GM12874 (cell line): ENCODE results near the gene ZNF592.

Experiments used
- TF ChIP-seq, protein P1 (sequence below): IDR thresholded peaks from 2 replicates; pipeline ENCODE4 v1.5.1; 2011; ENCODE audit warnings: low read depth, mild to moderate bottlenecking, control low read depth, low read length, moderate library complexity; ENCODE audit not compliant: insufficient read depth

Gene ZNF592

DNA sequence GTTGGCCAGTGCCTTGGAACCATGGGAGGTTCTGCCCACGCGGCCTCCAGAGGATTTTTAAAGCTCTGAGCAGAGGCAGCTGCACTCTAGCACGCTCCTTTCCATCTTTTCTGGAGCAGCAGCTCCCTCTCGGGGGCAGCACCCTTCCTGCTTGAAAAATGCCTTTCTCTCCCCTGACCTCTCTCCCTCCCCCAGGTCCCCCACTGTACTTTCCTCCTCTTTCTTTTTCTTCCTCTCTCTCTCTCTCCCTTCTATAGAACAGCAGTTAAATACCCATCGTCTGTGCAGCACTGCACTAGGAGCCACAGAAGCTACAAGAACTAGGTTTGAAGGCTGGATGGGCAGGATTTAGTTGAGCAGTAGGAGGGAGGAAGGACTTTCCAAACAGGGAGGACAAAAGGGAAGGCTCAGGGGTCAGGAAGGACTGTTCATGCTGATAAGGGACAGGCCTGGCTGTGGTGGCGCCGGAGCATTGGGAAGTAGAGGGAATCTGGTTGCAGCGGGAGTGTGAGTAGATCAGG lies 73.2 kb downstream of the ZNF592 start:
- TF ChIP-seq, protein P1, sequence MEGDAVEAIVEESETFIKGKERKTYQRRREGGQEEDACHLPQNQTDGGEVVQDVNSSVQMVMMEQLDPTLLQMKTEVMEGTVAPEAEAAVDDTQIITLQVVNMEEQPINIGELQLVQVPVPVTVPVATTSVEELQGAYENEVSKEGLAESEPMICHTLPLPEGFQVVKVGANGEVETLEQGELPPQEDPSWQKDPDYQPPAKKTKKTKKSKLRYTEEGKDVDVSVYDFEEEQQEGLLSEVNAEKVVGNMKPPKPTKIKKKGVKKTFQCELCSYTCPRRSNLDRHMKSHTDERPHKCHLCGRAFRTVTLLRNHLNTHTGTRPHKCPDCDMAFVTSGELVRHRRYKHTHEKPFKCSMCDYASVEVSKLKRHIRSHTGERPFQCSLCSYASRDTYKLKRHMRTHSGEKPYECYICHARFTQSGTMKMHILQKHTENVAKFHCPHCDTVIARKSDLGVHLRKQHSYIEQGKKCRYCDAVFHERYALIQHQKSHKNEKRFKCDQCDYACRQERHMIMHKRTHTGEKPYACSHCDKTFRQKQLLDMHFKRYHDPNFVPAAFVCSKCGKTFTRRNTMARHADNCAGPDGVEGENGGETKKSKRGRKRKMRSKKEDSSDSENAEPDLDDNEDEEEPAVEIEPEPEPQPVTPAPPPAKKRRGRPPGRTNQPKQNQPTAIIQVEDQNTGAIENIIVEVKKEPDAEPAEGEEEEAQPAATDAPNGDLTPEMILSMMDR, result no peak

DNA sequence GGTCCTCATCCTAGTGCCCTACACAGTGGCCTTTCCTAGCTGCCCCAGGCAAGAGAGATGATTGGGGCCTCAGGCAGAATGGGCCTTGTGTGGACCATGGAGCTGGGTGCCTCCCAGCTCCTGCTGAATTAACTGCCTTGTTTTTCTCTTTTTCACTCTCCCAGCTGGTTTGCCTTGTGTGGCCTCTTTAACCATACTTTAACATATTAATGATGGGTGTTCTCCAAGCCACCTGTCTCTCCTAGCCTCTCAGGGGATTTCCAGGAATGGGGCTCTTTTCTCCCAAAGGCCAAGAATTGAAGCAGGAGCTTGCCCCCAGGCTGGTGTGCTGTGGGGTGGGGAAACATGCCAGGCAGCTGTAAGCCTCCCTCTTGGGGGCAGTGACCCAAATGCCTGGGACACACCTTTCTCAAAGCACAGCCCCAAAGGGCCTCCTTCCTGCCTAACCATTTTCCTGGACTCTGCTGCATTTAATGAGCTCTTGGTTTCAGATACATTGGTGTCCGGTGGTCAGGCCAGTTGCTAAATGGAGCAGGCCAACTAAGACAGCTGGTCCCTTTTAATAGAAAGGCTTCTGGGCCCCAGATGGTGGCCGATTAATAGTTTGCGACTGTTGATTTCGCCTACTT lies 74.4 kb downstream of the ZNF592 start:
- TF ChIP-seq, protein P1, result no peak

DNA sequence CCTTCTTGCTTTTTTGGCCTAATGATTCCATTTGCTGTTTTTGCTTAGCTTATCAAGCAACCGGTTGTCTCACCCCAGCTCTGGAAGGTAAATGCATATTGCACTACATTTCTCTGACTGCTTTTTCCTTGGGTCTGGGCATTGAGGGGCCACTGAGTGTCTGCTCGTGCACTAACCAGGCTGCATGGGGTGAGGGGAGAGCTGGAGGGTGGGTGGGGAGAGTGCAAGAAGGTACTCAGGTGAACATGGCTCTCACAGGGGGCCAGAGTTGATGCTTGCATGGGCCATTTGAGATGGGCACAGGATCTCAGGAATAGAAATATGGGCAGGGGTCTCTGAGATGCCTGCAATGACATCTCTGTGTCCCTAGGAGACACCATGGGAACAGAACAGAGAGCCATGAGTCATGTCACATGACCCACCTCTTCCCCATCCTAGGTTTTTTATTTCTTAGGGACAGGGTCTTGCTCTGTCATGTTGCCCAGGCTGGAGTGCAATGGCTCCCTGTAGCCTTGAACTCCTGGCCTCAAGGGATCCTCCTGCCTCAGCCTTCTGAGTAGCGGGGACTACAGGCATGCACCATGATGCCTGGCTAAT lies 75.0 kb downstream of the ZNF592 start:
- TF ChIP-seq, protein P1, result no peak

DNA sequence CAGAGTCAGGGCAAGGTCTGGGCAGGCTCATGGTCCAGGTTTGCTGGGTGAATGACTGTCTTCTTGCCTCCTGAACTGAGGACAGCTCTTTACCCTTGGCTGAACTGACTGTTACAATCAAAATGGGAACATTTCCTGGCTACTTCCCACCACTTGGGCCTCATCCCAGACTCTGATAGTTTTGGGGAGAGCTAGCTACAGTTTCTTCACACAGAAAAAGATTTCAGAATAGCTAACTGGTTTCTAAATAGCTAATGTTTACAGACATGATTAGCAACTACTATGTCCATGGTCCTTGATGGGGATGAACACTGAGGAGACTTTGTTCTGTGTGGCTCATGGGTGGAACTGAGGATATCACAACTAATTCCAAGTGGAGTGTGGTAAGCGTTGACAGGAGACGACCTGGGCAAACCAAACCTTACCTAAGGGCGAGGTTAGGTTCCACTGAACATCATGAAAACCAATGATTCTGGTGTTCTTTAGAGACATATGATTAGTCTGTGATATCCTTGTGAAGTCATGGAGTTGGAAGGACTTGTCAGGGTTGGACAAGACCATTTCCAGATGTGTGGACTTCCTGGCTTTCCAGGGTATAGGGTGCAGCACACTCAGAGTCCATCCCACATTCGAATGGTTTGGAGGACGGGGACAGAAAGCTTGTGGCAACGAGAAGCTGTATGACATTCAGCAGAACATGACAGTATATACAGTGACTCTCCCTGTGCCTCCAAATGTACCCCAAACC lies 76.0 kb downstream of the ZNF592 start:
- TF ChIP-seq, protein P1, result no peak

DNA sequence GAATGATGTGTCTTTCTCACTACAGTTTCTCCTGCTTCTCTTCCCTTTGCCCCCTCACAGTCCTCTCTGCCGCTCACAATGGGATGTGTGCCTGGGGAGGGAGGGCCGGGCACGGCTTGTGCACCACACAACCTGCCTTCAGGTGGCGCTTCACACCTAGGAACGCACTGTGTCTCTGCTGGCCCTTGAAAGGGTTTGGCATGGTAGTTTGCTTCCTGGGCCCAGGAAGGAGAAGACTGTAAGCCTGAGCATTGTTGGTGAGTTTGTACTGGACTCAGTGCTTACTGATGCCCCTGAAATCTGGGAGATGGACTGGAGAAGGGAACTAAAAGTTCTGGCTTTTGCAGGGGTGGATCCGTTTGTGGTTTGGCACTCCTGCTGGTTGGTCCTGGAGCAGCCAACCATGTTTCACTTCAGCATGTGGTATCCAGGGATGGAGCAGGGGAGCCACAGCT lies 78.0 kb downstream of the ZNF592 start:
- TF ChIP-seq, protein P1, result peak; percentile 61

DNA sequence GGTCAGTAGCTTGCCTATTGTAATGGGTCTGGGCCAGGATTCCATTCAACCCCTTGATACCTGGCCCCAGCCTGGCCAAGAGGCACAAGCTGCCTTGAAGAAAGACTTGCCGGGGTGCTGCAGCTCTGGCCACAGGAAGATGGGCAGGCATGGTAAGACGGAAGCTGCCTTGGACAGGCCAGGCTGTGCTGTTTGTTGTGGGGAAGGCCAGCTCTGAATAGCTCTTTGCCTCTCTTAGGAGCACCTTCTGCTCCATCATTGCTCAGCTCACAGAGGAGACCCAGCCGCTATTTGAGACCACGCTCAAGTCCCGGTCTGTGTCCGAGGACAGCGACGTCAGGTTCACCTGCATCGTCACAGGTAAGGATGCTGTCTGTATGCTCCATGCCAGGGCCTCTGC lies 78.9 kb downstream of the ZNF592 start:
- TF ChIP-seq, protein P1, result no peak
